ENCODE data around the gene FGFBP3.

FGFBP3 gene

DNA sequence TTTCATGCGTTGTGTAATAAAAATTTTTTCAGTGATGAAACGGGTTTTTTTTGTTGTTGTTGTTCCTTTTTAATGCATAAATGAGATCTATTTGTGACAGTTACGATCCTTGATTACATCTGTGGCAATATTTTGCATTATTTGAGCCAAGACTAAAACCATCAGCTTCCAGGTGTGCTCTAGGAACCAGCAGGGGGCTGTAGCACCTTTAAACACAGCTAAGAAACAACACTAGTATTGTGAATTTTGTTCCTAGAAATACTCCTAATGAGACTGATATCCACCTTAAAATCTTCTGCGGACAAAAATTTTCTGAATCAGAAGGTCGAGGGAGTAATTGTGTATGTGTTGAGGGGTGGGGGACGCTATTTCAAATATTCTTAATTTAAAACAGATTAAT lies 52.6 kb downstream of the FGFBP3 start:
- DNase-seq (ENCODE audit: low read depth): no peak

Data from activated gamma-delta T cell treated with anti-CD3 and anti-CD28 coated beads, Interleukin-2, amount 50 U/mL, for 16 hours (primary cell).